GM12891 (cell line): Measurements from ENCODE around the gene ATP13A3.

Source experiments
- PAX5 ChIP-seq: IDR thresholded peaks from 2 replicates; pipeline ENCODE4 v1.6.1; 2011; ENCODE audit warnings: low read length, moderate library complexity, mild to moderate bottlenecking; ENCODE audit not compliant: insufficient read depth, severe bottlenecking
- POLR2A ChIP-seq: IDR thresholded peaks from 2 replicates; pipeline ENCODE4 v1.6.1; 2011; ENCODE audit warnings: low read depth, low read length, control low read depth
- POLR2AphosphoS5 ChIP-seq: IDR thresholded peaks from 2 replicates; pipeline ENCODE4 v1.6.1; 2011; ENCODE audit warnings: low read depth, low read length, control low read depth
- POU2F2 ChIP-seq: IDR thresholded peaks from 2 replicates; pipeline ENCODE4 v1.6.1; 2011; ENCODE audit warnings: low read depth, mild to moderate bottlenecking, control low read depth, low read length, moderate library complexity
- SPI1 ChIP-seq: IDR thresholded peaks from 2 replicates; pipeline ENCODE4 v1.6.1; 2011; ENCODE audit warnings: low read depth, low read length, control low read depth
- TAF1 ChIP-seq: IDR thresholded peaks from 2 replicates; pipeline ENCODE4 v1.6.1; 2011; ENCODE audit warnings: low read depth, low read length, control low read depth

DNA sequence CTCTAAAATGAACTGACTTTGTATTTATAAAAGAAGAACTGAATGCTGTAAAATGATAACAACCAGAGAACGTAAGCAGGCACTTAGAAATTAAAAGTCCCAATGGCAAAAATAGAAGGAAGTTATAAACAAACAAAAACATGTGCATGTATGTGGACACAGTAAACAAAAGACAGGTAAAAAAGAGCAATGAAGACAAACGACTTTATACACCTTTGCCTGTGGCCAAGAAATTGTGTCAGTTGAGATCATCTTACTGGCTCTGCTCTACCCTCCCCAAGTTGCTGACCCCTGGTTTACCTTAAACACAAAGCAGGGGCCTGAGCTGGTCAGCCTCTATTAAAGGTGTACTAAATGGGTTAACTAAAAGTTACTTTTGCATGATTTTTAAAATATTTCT lies 46.0 kb downstream of the ATP13A3 start:
- no peak for TF ChIP-seq POLR2A
- TF ChIP-seq TAF1 = no peak
- TF ChIP-seq POLR2AphosphoS5 = no peak
- TF ChIP-seq PAX5 = no peak
- TF ChIP-seq SPI1 = no peak
- no peak for TF ChIP-seq POU2F2
